Heart right ventricle (tissue), 16 donors: ENCODE measurements around the gene TUBB8B. TPM values are rescaled to one million over a fixed set of nuclear protein-coding genes. Genes with fewer than 3 reads are reported as not detected.
"Not testable (repeated sequence)": the region's sequence is repeated elsewhere in the genome, so short reads cannot be mapped to it uniquely, and the experiment has no call there.

Experiments used
- ATAC-seq, 8 donors: fragments of 200-7000 bp; cut with Tn5 transposase; one replicate each; pipeline ENCODE4 v1.9.1; 2020; ENCODE audit warnings: mild to moderate bottlenecking in 8 of 8, moderate library complexity in 8 of 8, moderate number of reproducible peaks in 1 of 8
- DNase-seq, 2 donors: peaks; one replicate each; pipeline ENCODE4 v3.0.0-alpha.2; 2020
- H3K27ac ChIP-seq, 10 donors: fragments of 200-600 bp; sonication (generic) in 2 of 10; one replicate each; pipeline versions ENCODE4 v1.5.0 to v1.8.0; 2020 to 2022; ENCODE audit warnings: mild to moderate bottlenecking in 3 of 10
- H3K27me3 ChIP-seq, 7 donors: fragments of 200-600 bp; one replicate each; pipeline ENCODE4 v1.8.0; 2021 to 2022; ENCODE audit warnings: mild to moderate bottlenecking in 2 of 7
- H3K36me3 ChIP-seq, 9 donors: fragments of 200-600 bp; sonication (generic) in 1 of 9; one replicate each; pipeline versions ENCODE4 v1.5.0 to v1.8.0; 2020 to 2022; ENCODE audit warnings: mild to moderate bottlenecking in 2 of 9
- H3K4me1 ChIP-seq, 9 donors: fragments of 200-600 bp; sonication (generic) in 1 of 9; one replicate each; pipeline versions ENCODE4 v1.5.0 to v1.8.0; 2020 to 2022; ENCODE audit warnings: mild to moderate bottlenecking in 4 of 9
- H3K4me3 ChIP-seq, 10 donors: fragments of 200-600 bp; sonication (generic) in 2 of 10; one replicate each; pipeline versions ENCODE4 v1.5.0 to v1.8.0; 2020 to 2022; ENCODE audit warnings: mild to moderate bottlenecking in 7 of 10, moderate library complexity in 2 of 10
- H3K9me3 ChIP-seq, 11 donors: fragments of 200-600 bp in 10 of 11; sonication (generic) in 2 of 11; one replicate each; pipeline versions ENCODE4 v1.5.0 to v1.8.0; 2013 to 2022; ENCODE audit warnings: mild to moderate bottlenecking in 2 of 11, control low read depth in 1 of 11, moderate library complexity in 1 of 11
- WGBS, 2 donors: extraction: QIAGEN DNeasy Blood & Tissue Kit; methylation state at CpG; one replicate each; pipeline ENCODE4 v1.1.7; 2013; ENCODE audit warnings: inconsistent platforms in 1 of 2; 5-methylcytosine and 5-hydroxymethylcytosine counted together
- intact Hi-C, 10 donors: fragments of 100-400 bp; cut with DNase I; formaldehyde crosslinking; loops; one replicate each; pipeline versions ENCODE4 v1.11.1 to v1.14.2; 2022
- polyA plus RNA-seq, 2 donors: library from polyadenylated mRNA; stranded (reverse); fragments of 200-250 nt; gene quantifications; one replicate each; pipeline ENCODE4 v1.2.3, GENCODE V29; 2013
- total RNA-seq, 10 donors: library from RNA; stranded (reverse); fragmentation: NEBNext Ultra II Directional in 3 of 10; extraction: Animal tissue kit (Norgen Biotek cat#: 25700) in 3 of 10; gene quantifications; one replicate each; pipeline versions ENCODE4 v1.2.1 to v1.2.4, GENCODE V29; 2021 to 2023
- donor health status: Arrhythmogenic right ventricular cardiomyopathy.
- donor health status: ischemic (EF 13 %, LVEDD 7.1; RV severe dilation, severe dysfunction).
- donor health status: healthy with polysubstance abuse.
- donor health status: DM: no; HTN: yes; CAD: no.
- donor health status: DM: no; HTN: no; CAD: no.
- donor health status: ischemic (EF 25% LVEDD 6.9; RV normal size, moderate dysfunction).
- donor health status: ischemic (EF 25% LVEDD 5.7; RV mildly dilated, moderate dysfunction).
- donor health status: healthy.
- donor health status: DM: yes; HTN: yes; CAD: no.
- donor health status: Ischemic cardiomyopathy.
- donor health status: ischemic (EF 35%, LVEDD 5.7; RV mildly dilated, moderate dysfunction).
- donor health status: nonischemic (EF 11% LVEDD 7.7; RV severe dilation, severe dysfunction).
- donor health status: DM: yes; HTN: yes; CAD: no.
- donor health status: PGD.
- donor health status: ischemic (EF 29% LVEDD 5.4; RV normal size, mild dysfunction).
- donor health status: nonischemic (EF 23%, LVEDD 6.1; RV moderate dilation, normal function).

TUBB8B gene
- total and polyA plus RNA-seq, 12 donors = 0.03 TPM; not detected in 11

- intact Hi-C loops, H3K27me3 ChIP-seq, H3K4me3 ChIP-seq, H3K36me3 ChIP-seq, H3K4me1 ChIP-seq, H3K27ac ChIP-seq, ATAC-seq, DNase-seq: not testable (repeated sequence)
- H3K9me3 ChIP-seq = peaks cover 0 to 10% (median 0%) of the 10 kb centered on the region in 11 donors
- 77% methylated on average over 1 of the region's 1 CpG for WGBS, 2 donors
Observed at GRCh38 chr18:54388-54787, 5.0 kb upstream of the TUBB8B start.

GRCh38 chr18:48696-49095 is 719 bp downstream of the TUBB8B start:
- H3K4me1 ChIP-seq, H3K9me3 ChIP-seq, DNase-seq, H3K4me3 ChIP-seq, H3K36me3 ChIP-seq, intact Hi-C loops, H3K27ac ChIP-seq, H3K27me3 ChIP-seq, ATAC-seq: not testable (repeated sequence)
- 92% methylated on average over 24 to 25 of the region's 25 CpGs for WGBS, 2 donors

- H3K4me1 ChIP-seq, H3K27me3 ChIP-seq, H3K9me3 ChIP-seq, DNase-seq, H3K4me3 ChIP-seq, intact Hi-C loops, H3K27ac ChIP-seq, H3K36me3 ChIP-seq: not testable (repeated sequence)
- WGBS, 2 donors = no CpG with 5 or more reads among the region's 6 CpGs
- peak in 2 of 8 donors; percentile 25 to 61 for ATAC-seq
Observed at GRCh38 chr18:13177-13576, 36.2 kb downstream of the TUBB8B start.

- no CpG with 5 or more reads among the region's 9 CpGs for WGBS, 2 donors
- H3K4me3 ChIP-seq, intact Hi-C loops, H3K9me3 ChIP-seq, H3K27me3 ChIP-seq, H3K36me3 ChIP-seq, DNase-seq, H3K4me1 ChIP-seq, H3K27ac ChIP-seq: not testable (repeated sequence)
- peak in 2 of 8 donors; percentile 20 to 74 for ATAC-seq
Observed at GRCh38 chr18:12773-13172, 36.6 kb downstream of the TUBB8B start.

- WGBS, 2 donors = 85 to 90% methylated on average over 12 to 17 of the region's 65 CpGs
- DNase-seq, intact Hi-C loops, H3K4me3 ChIP-seq, H3K27ac ChIP-seq, H3K27me3 ChIP-seq, H3K4me1 ChIP-seq, H3K9me3 ChIP-seq, H3K36me3 ChIP-seq: not testable (repeated sequence)
- ATAC-seq = peak in 2 of 8 donors; percentile 50
Observed at GRCh38 chr18:11383-12274, 37.8 kb downstream of the TUBB8B start.

GRCh38 chr18:10624-11184 is 38.7 kb downstream of the TUBB8B start:
- 71 to 72% methylated on average over 18 to 33 of the region's 75 CpGs for WGBS, 2 donors
- DNase-seq, H3K27ac ChIP-seq, intact Hi-C loops, H3K9me3 ChIP-seq, H3K27me3 ChIP-seq, H3K4me3 ChIP-seq, H3K4me1 ChIP-seq, H3K36me3 ChIP-seq: not testable (repeated sequence)
- ATAC-seq = peak in 4 of 8 donors; percentile 29 to 92 (median 63)

GRCh38 chr18:9937-10336 is 39.5 kb downstream of the TUBB8B start:
- intact Hi-C loops, H3K4me3 ChIP-seq: not testable (repeated sequence)
- peak in 1 of 8 donors; percentile 56 for ATAC-seq

More at GRCh38 chr18:9937-10336, 39.5 kb downstream of the TUBB8B start:
- not testable (repeated sequence) for DNase-seq, H3K27ac ChIP-seq, H3K4me1 ChIP-seq, H3K9me3 ChIP-seq, H3K36me3 ChIP-seq, H3K27me3 ChIP-seq

Other genes starting within 250 kb of the TUBB8B start
- gene USP14, start 108.9 kb upstream of the TUBB8B start, total RNA-seq = 10 to 100 TPM; 45.5 to 53.3 (median 49.9) TPM
- gene USP14, start 108.9 kb upstream of the TUBB8B start, polyA plus RNA-seq = 10 to 100 TPM; 15.3 to 26.2 TPM
- gene THOC1, start 218.4 kb upstream of the TUBB8B start, total RNA-seq = 10 to 100 TPM in 5 of 10 donors, 1 to 10 TPM in 5; 7.7 to 14.7 (median 9.8) TPM
- 10 to 100 TPM in 1 of 2 donors, 1 to 10 TPM in 1; 9.7 to 64.3 TPM for gene THOC1, start 218.4 kb upstream of the TUBB8B start, polyA plus RNA-seq